HG03039 (cell line): ENCODE results near the gene CD4.

Experiments
- ATAC-seq: cut with Tn5 transposase; IDR thresholded peaks from one replicate; pipeline ENCODE4 v1.9.1; 2021; ENCODE audit warnings: mild to moderate bottlenecking, moderate library complexity; ENCODE audit not compliant: unreplicated experiment

CD4 gene

DNA sequence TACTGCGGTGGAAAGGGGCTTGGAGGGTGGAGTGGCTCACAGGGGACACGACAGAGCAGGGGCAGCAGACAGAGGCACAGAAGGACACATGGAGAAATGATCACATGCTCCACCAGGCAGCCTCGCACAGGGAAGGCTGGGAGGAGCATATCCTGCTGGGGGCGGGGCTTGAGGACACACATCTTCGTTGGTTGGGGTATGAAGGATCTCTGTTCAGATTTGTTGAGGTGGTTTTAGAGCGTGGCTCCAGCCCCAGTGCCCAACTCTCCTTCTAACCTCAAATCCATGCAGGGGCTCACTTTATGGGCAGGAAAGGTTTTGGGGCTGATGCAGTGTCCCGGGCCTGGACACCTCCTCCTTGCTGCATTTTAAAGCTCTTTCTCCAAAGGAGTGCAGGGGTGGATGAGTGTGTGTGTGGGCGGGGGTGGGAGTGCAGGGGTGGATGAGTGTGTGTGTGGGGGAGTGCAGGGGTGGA lies 38.1 kb downstream of the CD4 start:
- ATAC-seq: no peak

- ATAC-seq: no peak
Measured at GRCh38 chr12:6827982-6828780, 38.9 kb downstream of the CD4 start, which contains the start of gene P3H3. TSS of gene P3H3 (plus strand) at chr12:6828407. CDS start at chr12:6828441, 34 bp downstream.

- ATAC-seq: no peak
Measured at GRCh38 chr12:6828781-6829535, 39.6 kb downstream of the CD4 start.

GRCh38 chr12:6829536-6830220 lies 40.4 kb downstream of the CD4 start:
- no peak for ATAC-seq

DNA sequence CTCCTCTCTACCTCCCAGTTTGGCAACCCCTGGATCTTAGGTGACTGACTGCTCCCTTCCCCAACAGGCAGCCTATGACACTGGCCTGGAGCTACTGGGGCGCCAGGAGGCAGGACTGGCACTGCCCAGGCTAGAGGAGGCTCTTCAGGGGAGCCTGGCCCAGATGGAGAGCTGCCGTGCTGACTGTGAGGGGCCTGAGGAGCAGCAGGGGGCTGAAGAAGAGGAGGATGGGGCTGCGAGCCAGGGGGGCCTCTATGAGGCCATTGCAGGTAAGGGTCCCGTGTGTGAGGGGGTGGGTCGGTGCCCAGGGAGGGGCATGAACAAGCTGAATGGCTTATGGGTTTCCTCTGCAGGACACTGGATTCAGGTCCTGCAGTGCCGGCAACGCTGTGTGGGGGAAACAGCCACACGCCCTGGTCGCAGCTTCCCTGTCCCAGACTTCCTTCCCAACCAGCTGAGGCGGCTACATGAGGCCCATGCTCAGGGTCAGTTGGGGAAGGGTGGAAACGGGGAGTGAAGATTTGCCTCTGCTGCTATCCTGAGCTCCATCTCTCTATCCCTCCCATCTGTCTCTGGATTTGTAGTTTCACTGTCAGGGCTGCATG lies 41.1 kb downstream of the CD4 start:
- no peak for ATAC-seq

- ATAC-seq: no peak
Measured at GRCh38 chr12:6830999-6831398, 41.7 kb downstream of the CD4 start.

- ATAC-seq: no peak
Measured at GRCh38 chr12:6831450-6831995, 42.2 kb downstream of the CD4 start.

GRCh38 chr12:6832125-6832524 lies 42.8 kb downstream of the CD4 start:
- ATAC-seq: no peak

DNA sequence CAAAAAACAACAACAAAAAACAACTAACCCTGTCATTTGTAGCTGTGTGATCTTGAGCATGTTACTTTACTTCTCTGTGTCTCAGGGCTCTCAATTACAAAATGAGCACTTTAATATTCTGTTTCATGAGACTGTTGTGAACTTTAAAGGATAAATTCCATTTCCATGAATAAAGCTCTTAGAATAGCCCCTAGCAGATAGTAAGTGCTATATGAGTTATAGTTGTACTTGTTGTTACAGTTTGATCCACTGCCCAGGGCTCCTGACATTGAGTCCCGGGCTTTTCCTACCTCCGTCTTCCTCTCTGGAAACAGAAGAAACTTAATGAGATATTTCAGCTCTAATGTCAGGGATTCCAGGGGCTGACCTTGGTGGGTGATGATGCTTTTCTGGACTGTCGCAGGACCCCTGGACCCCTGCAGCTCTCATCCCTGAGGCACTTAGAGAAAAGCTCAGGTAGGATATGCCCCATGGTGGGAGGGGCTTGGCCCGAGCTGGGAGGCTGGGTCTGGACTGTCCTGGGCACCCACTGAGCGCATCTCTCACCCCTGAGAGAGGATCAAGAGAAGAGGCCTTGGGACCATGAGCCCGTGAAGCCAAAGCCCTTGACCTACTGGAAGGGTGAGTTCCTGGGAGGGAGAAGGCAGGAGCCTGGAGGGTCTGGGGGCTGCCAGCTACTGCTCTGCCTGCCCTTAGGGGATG lies 44.0 kb downstream of the CD4 start:
- ATAC-seq: no peak

DNA sequence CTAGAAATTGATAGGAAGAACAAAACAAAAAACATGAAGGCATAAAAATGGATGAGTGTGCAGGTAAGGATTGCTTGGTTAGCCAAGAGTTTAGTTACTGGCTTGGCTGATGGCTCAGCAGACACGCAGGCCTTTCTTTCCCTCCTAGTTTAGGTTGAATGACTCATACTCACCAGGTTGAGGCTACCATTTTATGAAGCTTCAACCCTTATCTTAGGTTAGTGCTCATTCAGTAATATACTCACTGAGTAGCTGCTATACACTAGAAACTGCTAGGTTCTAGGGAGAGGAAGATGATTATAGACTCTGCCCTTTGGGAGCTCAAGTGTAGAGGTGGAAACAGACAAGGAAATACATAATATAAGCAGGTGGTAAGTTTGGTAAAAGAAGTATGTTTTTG lies 44.9 kb downstream of the CD4 start:
- ATAC-seq: no peak

DNA sequence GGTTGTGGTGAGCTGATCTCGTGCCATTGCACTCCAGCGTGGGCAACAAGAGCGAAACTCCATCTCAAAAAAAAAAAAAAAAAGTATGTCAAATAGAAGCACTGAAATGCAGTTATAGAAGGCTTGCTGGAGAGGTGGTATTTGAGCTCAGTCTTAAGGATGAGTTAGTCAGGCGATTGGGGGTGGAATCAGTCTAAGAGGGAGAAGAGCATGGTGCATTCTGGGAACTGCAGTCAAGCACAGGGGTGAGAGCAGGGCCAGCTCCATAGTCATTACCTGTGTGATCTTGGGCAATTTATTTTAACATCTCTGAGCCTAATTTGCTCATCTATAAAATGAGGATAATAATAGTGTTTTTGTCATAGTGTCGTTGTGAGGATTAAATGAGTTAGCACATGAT lies 45.5 kb downstream of the CD4 start:
- ATAC-seq: no peak

GRCh38 chr12:6836851-6837250 lies 47.5 kb downstream of the CD4 start:
- no peak for ATAC-seq

- ATAC-seq: no peak
Measured at GRCh38 chr12:6837370-6838060, 48.2 kb downstream of the CD4 start.

DNA sequence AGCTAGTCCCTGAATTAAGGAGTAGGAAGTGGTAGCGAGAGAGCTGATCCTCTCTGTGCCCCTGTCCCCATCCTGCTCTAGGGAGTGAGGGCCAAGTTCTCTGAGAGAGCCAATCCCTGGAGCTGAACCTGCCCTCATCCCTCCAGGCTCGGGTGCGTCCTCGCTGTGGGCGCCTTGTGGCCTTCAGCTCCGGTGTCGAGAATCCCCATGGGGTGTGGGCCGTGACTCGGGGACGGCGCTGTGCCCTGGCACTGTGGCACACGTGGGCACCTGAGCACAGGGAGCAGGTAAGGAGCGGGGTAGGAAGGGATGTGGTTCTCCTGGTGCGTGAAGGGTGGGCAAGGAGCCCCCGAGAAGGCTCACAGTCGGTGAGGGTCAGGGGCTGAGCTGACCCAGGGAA lies 49.5 kb downstream of the CD4 start:
- ATAC-seq: no peak

DNA sequence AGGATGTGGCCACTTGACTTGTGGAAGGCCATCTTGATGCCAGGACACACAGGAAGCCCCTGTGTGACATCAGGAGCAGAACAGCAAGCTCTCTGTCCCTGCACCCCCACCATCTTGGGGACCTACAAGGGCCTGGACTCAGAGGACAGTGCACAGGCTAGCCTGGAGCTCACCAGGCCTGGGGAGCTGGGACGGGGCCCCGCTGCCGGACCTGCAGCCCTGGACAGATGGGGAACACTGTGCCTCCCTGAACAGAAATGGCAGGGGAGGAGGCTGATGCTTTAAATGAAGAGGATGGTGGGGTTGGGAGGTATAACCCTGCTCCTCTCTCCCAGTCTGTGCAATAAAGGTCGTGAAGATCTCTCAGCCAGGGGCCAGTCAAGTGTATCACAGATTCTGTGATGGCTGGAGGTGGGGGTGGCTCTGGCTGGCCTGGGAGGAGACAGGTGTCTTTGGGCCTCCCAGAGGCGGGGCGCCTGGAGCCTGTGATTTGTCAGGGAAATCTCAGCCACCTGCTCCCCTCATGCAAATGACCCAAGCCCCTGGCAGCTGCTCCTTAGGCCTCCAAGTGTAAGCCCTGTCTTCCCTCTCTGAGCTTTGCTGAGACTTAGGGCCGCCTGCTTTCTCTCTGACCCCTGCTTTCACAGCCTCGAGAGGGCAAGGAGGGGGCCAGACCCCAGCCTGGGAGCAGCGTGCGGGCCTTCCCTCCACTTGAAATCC lies 50.3 kb downstream of the CD4 start:
- ATAC-seq: peak; percentile 61

GRCh38 chr12:6840330-6840729 lies 51.0 kb downstream of the CD4 start:
- ATAC-seq: no peak

DNA sequence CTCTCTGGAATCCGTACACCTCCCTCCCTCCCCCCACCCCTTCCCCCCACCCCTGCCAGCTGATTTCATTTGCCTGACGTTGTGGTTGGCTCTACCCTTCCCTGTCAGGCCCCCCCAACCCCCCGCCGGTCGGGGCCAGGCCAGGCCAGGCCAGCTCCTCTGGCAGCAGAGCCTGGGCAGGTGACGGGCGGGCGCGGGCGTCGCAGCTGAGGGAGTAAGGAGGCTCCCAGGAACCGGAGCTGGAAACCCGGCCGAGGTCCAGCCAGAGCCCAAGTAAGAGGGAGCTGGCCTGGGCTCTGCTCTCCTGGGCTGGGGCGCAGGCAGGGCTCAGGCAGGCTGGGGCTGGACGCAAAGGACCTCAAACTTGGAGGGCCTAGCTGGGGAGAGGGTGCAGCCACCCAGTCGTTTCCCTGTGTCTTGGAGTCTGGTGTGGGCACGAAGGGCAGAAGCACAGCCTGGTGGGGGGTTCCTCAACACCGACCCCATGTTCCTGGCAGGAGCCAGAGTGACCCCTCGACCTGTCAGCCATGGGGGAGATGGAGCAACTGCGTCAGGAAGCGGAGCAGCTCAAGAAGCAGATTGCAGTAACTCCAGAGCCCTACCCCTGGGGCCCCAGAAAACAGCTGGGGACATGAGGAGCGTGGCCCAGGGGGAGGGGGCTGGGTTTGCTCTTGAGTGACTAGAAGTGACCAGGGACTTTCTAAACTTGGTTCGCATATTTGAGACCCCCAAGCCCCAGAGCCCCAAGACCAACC lies 51.6 kb downstream of the CD4 start, which contains the start of gene GNB3:
GNB3 (plus strand) TSS at position 165 of the 755 bp plus-strand sequence; CDS start at position 528, 363 bp downstream.
- ATAC-seq: no peak

DNA sequence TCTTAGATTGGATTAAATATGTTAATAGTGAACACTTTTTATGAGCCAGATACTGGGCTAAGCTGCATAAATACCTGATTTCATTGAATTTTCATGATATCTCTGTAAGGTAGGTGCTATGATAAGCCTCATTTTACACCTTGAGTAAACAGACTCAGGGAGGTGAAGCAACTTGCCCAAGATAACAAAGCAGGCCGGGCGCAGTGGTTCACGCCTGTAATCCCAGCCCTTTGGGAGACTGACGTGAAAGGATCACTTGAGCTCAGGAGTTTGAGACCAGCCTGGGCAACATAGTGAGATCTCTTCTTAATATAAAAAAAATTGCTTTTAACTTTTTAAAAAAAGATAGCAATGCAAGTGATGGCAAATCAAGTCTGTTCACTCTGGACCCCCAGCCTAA lies 52.7 kb downstream of the CD4 start:
- ATAC-seq: no peak
